IPS DF 4.7 (cell line): ENCODE measurements around the gene MTRF1L.
"Not testable (repeated sequence)": the region's sequence is repeated elsewhere in the genome, so short reads cannot be mapped to it uniquely, and the experiment has no call there.

Experiments used
- DNase-seq: peaks from one replicate; pipeline ENCODE4 v3.0.0-alpha.2; 2013; ENCODE audit warnings: low spot score; ENCODE audit errors: extremely low read depth

Gene MTRF1L

DNA sequence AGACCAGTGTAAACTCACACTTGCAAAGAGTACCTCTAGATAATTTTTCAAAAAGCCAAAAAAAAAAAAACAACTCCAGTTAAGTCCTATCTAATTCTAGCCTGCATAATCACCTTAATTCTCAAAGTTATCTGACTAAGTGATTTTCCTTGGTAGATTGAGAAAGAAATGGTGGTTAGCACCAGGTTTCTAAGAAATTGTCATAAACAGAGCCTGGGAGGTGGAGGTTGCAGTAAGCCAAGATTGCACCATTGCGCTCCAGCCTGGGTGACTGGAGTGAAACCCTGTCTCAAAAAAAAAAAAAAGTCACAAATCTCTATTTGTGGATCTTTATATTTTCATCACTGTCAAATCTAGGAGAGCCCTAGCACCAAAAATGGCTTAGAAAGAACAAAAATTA, 28.6 kb downstream of the MTRF1L start:
- no peak for DNase-seq

DNA sequence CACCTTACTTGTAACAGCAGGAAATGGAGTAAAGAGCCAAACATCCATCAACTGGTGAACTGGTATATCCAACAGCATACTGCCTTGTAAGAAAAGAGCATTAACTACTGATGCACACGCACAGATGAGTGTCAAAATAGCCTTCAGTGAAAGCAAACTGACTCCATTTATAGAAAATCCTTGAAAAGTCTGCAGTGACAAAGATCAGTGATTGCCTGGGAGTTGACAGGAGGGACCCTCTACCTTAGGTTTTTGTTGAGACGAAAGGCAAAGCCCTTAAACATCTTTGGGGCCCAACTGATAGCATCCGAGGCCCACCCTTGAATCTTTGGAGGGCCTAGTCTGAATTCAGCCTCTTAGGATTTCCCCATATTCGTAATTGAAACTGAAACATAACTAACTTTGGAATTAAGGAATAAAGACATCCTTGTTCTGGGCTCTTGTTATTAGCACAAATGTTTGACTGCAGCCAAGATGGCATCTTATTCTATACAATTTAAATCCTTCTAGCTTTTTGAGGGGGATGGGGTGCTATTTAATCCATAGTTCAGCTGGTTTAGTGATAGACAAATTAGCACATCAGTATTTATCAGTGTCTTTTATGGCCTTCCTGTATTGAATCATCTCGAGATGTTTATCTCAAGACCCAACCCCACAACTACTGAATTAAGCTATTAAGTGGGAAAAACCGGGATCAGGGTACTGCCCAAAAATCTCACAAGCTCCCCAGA, 32.7 kb downstream of the MTRF1L start:
- no peak for DNase-seq

DNA sequence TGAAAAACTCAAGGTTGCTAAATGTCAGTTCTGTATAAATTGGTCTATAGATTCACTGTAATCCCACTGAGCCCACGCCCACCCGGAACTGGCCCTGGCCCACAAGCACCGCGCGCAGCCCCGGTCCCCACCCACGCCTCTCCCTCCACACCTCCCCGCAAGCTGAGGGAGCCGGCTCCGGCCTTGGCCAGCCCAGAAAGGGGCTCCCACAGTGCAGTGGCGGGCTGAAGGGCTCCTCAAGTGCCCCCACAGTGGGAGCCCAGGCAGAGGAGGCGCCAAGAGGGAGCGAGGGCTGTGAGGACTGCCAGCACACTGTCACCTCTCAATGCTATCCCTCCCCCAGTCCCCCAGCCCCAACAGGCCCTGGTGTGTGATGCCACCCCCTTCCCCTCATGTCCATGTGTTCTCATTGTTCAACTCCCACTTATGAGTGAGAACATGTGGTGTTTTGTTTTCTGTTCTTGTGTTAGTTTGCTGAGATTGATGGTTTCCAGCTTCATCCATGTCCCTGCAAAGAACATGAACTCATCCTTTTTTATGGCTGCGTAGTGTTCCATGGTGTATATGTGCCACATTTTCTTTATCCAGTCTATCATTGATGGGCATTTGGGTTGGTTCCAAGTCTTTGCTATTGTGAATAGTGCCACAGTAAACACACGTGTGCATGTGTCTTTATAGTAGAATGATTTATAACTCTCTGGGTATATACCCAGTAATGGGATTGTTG, 36.2 kb downstream of the MTRF1L start:
- DNase-seq = not testable (repeated sequence)

DNA sequence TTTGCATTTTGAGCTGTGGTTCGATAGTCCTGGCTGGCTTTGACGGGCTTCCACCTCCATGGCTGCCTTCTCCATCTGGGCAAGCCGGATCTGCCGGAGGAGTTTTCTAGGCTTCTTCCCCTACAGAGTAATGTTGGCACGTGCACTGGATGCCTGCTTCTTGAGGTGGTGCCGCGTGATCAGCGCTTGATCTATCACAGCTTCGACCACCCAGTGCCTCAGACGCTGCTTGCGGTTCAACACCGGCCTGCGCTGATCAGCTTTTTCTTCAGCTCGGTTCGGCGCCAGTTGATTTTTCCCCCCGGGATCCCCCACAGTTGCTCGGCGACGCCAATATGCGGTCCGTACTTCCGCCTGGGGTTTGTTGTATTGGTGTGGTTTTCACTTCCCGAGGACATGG, 43.2 kb downstream of the MTRF1L start:
- no peak for DNase-seq

DNA sequence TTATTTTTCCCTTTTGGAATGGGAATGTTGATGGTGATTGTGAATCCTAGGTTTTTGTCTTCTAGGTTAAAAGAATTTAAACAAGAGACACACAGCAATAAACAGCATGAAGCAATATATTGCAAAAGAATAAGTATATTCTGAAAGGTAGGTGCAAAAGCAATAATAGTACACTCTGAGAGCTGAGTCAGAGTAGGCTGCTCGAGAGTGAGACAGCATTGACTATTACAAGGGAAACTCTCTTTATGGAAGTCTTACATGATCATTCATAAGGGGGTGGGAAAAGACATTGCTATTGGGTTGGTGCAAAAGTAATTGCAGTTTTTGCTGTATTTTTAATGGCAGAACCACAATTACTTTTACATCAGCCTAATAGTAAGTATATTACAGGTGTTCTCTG, 44.7 kb downstream of the MTRF1L start:
- no peak for DNase-seq

DNA sequence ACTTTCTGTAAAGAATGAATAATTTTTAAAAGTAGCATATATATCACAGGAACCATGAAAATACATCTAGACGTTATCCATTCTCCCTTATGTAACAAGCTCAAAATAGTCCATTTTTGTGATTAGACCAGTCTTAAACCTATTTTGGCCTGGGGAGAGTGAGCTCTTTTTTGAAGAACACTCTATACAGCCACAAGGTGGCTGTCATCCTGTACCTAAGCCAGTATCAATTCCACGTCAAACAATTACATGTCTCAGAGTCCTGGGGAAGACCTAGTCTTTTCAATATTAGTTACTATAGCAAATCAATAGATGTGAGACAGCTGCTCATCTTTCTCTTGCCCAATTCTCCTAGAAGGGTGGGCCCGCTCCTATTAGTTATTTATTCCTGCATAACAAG, 48.1 kb downstream of the MTRF1L start:
- DNase-seq = no peak

DNA sequence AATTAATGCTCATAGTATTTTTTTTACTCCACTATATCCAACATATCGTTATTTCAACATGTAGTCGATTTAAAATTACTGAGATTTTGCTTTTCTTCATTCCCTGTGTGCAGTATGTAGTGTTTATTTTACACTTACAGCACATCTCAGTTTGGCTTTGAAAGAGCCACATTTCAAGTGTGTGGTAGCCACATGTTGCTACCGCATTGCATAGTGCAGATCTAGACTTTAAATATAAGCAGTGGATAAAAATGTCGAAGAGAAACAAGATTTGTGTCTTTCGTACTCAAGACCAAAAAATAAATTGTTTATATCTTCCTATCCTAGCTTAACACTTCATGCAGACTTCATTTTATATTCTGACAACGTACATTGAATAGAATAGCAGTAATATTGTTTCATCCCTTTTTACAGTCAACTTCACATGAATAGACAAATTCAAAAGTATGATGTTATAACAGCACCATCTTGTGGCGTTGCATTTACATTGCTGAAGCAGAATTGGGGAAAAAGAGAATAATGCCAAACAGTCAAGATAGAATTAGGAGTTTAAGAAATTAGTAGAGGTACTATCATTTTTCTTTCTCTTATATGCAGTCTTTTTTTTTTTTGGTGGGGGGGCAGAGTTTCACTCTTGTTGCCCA, 49.5 kb downstream of the MTRF1L start:
- DNase-seq = no peak

DNA sequence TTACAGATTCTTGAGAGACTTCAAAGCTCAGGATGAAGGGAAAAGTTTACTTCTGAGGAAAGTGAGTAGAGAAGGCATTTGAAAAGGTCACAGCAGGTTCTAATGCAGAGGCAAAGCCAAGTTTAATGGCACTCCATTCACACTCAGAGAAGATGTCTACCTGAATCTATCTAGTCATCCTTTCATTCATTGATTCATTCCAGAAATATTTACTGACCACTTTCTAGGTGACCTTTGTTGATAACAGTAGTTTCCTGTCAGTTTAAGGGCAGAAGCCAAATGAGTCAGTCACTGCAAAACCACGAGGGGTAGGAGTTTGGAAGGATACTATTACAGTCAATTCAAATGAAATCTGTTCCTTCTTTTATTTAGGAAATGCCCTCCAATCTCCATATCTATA, 50.5 kb downstream of the MTRF1L start:
- no peak for DNase-seq

DNA sequence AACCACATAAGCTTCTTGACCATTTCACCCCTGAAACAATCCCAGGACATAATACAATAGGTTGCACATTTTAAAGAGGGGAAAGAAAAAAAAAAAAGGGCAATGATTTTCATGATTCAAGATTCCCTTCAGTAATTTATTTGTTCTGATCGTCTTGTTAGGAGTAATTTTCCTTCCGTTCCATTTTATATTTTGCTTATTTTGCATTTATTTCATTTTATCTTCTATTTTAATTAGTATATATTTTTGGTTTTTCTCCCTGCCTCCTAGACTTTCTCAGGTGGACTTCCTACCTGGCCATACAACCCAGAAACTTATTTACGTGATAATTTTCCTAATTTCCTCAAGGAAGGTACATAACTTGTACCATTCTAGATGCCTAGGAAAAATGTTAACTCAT, 52.3 kb downstream of the MTRF1L start:
- no peak for DNase-seq

DNA sequence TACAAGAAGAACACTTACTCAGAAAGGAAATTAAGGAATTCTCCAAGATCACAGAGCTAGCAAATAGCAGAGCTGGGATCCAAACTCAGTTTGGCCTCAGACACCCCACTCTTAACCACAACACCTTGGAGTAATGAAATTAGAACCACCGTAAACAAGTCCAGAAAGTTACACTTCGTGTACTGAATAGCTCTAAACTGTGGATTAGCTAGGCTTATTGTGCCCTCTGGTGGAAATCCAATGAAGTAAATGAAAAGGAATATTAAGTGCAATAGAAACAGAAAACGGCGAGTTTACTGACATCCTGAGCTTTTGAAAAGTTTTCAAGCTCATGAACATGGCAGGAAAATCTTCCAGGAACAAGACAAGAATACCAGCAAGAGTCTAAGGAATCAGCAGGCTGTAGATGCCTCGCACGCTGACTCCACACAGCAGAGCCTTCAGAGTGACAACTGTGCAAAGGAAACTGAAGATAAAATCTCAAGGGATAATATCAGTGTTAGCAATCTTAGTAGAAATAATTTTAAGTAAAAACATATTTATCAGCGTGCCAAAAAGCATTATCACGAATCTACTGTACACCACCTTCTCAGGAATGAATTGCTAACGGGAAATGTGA, 54.2 kb downstream of the MTRF1L start:
- DNase-seq = no peak

DNA sequence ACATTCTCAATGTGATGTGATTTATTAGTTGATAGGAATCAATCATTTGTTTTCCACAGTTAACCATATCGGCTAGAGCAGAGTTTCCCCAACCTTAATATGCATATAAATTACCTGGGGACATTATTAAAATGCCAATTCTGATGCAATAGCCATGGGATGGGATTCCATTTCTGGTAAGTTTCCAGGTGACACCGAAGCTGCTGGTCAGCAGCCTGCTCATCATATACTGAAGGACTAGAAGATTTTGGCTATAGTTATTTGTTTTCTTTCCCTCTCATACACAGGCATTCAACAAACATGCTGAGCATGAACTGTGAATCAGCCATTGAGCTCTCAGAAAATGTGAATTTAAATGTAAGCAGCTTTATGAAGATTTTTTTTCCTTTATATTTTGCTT, 55.5 kb downstream of the MTRF1L start:
- no peak for DNase-seq

DNA sequence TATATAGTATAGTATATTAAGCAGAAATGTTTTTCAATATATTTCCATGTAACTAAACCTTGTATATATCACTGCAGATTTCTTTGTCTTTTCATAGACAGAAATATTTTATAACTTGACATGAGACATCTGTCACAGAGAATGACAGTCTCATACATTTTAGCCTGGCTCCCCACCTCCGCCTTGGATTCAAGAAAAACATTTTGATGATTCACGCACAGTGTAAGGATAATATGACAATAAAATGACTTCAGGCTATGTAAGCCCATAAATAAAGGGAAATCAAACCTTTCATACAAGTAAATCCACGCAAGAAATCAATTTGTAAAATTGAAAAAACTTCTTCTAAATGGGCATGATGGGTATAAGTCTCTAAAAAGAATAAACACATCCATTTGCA, 56.0 kb downstream of the MTRF1L start:
- no peak for DNase-seq

DNA sequence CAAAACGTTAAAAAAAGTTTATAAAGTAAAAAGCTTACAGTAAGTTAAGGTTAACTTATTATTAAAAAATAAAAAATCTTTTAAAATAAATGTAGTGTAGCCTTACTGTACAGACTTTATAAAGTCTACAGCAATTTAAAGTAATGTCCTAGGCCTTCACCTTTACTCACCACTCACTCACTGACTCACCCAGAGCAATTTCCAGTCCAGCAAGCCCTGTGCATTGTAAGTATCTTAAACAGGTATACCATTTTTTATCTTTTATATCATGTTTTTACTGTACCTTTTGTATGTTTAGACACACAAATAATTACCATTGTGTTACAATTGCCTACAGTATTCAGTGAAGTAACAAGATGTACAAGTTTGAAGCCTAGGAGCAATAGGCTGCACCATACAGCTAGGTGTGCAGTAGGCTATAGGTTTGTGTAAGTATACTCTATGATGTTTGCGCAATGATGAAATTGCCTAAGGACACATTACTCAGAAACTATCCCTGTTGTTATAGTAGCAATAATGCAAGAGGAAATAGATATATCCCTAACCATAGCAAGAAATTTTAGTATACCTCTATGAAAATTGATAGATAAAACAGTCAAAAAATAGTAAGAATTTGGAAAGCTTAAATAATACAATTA, 59.1 kb downstream of the MTRF1L start:
- DNase-seq = no peak

DNA sequence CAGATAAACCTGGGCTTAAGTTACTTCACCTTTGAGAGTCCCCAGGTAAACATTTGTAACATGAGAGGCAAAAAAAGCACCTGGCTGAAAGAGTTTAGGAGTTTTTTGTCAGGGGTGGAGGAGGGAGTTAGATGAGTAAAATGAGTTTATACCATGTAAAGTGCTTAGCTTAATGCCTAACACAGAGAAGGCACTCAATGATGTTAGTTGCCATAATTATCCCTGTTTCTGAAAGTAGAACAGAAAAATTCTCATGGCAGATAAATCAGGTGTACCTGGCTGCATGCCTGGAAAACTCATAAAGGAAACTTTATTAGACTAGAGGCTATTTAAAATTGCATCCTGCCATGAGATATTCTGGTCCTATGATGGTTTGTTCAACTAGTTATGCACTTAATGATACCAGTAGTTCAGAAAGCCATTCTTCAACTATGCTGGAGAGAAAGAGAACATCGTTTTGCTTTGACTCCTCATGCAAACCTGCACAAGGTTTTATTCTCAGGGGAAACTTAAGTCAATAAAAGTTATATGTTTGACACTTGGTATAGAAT, 60.1 kb downstream of the MTRF1L start:
- no peak for DNase-seq

DNA sequence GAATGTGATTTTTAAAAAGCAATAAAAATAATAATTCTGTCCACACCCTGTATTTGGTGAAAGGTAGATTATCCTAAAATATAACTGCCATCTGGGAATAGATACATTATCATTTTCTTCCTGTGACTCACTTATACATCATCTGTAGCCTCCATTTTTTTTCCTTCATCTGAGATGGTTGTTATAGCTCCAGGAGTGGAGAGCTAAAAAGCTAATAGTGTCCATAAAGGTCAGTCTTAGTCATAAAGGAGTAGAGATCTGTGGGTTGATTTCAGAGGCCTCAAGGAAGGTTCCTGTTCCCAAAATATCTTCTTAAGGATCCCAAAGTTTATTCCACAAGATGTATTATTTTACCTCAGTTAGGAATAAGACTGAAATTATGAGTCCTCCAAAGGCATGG, 60.8 kb downstream of the MTRF1L start:
- DNase-seq = no peak
